Upper lobe of right lung (tissue), 1 donor: Measurements from ENCODE around the gene MRPS6. TPM values are rescaled to one million over a fixed set of nuclear protein-coding genes. Genes with fewer than 3 reads are reported as not detected.

Experiments
- ATAC-seq: fragments of 200-7000 bp; cut with Tn5 transposase; one replicate; pipeline ENCODE4 v1.9.1; 2020; ENCODE audit warnings: mild to moderate bottlenecking, moderate library complexity
- DNase-seq: peaks from one replicate; pipeline ENCODE4 v3.0.0-alpha.2; 2020
- H3K27ac ChIP-seq: fragments of 200-600 bp; one replicate; pipeline ENCODE4 v1.8.0; 2022
- H3K27me3 ChIP-seq: fragments of 200-600 bp; one replicate; pipeline ENCODE4 v1.8.0; 2022; ENCODE audit warnings: mild to moderate bottlenecking
- H3K36me3 ChIP-seq: fragments of 200-600 bp; one replicate; pipeline ENCODE4 v1.8.0; 2022
- H3K4me1 ChIP-seq: fragments of 200-600 bp; one replicate; pipeline ENCODE4 v1.8.0; 2022
- H3K4me3 ChIP-seq: fragments of 200-600 bp; one replicate; pipeline ENCODE4 v1.8.0; 2022; ENCODE audit warnings: mild to moderate bottlenecking
- H3K9me3 ChIP-seq: fragments of 200-600 bp; one replicate; pipeline ENCODE4 v1.8.0; 2022
- CTCF ChIP-seq: fragments of 200-600 bp; IDR thresholded peaks from one replicate; pipeline ENCODE4 v1.8.0; 2022; ENCODE audit warnings: antibody characterized with exemption
- intact Hi-C: fragments of 100-400 bp; cut with DNase I; formaldehyde crosslinking; loops from one replicate; pipeline ENCODE4 v1.11.0; 2022
- total RNA-seq: library from RNA; stranded (reverse); fragmentation: NEBNext Ultra II Directional; extraction: Animal tissue kit (Norgen Biotek cat#: 25700); gene quantifications from one replicate; pipeline ENCODE4 v1.2.1, GENCODE V29; 2021
- donor health status: DM: no; HTN: yes; CAD: no; lungs with severe emphysema.

Gene MRPS6
- total RNA-seq, 1 donor from 2014 or later, result 57.6 TPM

GRCh38 chr21:34094949-34095348 is 21.6 kb downstream of the MRPS6 start:
- Histone ChIP-seq H3K9me3 (no peaks in the 10 kb centered on the region), H3K4me1 (no peaks in the 10 kb centered on the region), H3K36me3 (peaks cover 13% of the 10 kb centered on the region), H3K27me3 (no peaks in the 10 kb centered on the region), H3K27ac (no peak overlapping the region), H3K4me3 (no peak overlapping the region)
- no peak for TF ChIP-seq CTCF
- DNase-seq, result no peak
- no peak for ATAC-seq
- intact Hi-C loops, result no loop called here

DNA sequence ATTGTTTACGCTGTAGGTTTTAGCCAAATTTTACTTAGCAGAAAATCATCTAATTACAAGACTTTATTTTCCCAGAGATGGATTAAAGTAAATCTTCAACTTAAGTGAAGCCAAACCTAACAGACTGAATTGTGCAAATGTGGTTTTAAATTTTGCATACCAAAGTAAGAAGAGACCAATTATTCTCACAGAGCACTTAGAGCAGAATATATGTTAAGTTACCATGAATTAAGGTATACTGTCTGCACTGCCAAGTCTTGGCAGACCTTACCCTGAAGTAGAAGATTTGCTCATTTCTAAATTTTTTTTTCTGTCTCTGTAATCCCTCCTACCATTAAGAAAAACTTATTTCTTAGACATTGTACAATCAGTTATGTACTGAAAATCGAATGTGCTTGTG is 24.1 kb downstream of the MRPS6 start:
- Histone ChIP-seq H3K27me3 (no peaks in the 10 kb centered on the region), H3K4me1 (peaks cover 4% of the 10 kb centered on the region), H3K9me3 (no peaks in the 10 kb centered on the region), H3K4me3 (no peak overlapping the region), H3K36me3 (peaks cover 13% of the 10 kb centered on the region), H3K27ac (no peak overlapping the region)
- no peak for TF ChIP-seq CTCF
- intact Hi-C loops, result no loop called here
- ATAC-seq, result no peak
- DNase-seq, result no peak

DNA sequence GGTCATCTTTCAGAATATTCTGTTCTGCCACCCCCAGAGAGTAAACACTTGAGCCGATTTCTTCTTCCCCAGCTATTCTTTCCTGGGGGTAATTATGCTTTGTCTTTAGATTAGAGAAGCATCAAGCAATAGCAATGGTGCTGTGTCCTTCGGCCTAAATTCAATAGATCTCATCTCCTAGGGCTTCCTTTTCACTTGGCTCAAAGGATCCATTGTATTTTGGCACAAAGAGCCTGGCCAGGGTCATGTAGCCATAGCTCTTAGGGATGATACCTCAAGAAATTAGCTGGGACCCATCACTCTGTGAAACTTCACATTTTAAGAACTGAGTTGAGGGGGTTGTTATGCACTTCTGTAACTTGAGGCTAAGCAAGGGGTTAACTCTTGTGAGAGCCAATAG is 27.0 kb downstream of the MRPS6 start:
- ATAC-seq (no peak), DNase-seq (no peak)
- peaks cover 6% of the 10 kb centered on the region for H3K4me1 ChIP-seq
- intact Hi-C loops, result no loop called here
- H3K9me3 ChIP-seq, result no peaks in the 10 kb centered on the region
- no peaks in the 10 kb centered on the region for H3K27me3 ChIP-seq
- no peak for TF ChIP-seq CTCF
- no peak overlapping the region for H3K27ac ChIP-seq
- H3K36me3 ChIP-seq, result peaks cover 7% of the 10 kb centered on the region
- no peak overlapping the region for H3K4me3 ChIP-seq

- no peak for ATAC-seq
These were observed 27.4 kb downstream of the MRPS6 start for GRCh38 chr21:34100790-34101189.

DNA sequence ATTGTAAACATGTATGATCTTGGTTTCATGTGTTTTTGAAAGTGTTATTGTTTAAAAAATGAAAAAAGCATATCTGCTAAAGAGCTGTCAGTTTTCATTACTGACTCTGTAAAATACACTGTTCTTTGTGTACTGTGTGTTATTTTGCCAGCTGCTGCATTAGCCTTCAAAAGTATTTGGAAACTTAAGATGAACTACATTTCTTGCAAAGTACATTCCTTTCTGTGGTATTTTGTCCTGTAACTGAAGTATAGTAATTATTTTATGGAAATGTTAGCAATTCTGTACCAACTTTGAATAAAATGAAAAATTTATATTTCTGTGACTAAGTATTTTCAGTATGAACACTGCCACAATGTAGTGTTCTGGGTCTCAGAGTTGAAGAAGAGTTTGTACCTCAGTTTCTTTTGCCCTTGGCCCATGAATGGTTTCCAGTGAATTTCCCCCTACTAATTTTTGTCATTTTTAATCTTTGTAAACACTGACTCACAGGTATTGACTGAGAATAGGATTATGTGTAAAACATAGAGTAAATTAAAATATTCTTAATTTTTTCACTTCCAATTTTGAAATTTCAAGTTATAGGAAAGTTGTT is 32.7 kb downstream of the MRPS6 start:
- TF ChIP-seq CTCF, result no peak
- ATAC-seq (no peak), DNase-seq (no peak)
- Histone ChIP-seq H3K4me1 (peaks cover 6% of the 10 kb centered on the region), H3K36me3 (no peaks in the 10 kb centered on the region), H3K27ac (no peak overlapping the region), H3K4me3 (no peak overlapping the region), H3K27me3 (no peaks in the 10 kb centered on the region), H3K9me3 (no peaks in the 10 kb centered on the region)
- intact Hi-C loops, result no loop called here

More at GRCh38 chr21:34100790-34101189, 27.4 kb downstream of the MRPS6 start:
- intact Hi-C loops, result no loop called here
- Histone ChIP-seq H3K27ac (no peak overlapping the region), H3K9me3 (no peaks in the 10 kb centered on the region), H3K4me3 (no peak overlapping the region), H3K36me3 (peaks cover 4% of the 10 kb centered on the region), H3K4me1 (peaks cover 6% of the 10 kb centered on the region), H3K27me3 (no peaks in the 10 kb centered on the region)
- DNase-seq, result no peak
- no peak for TF ChIP-seq CTCF

DNA sequence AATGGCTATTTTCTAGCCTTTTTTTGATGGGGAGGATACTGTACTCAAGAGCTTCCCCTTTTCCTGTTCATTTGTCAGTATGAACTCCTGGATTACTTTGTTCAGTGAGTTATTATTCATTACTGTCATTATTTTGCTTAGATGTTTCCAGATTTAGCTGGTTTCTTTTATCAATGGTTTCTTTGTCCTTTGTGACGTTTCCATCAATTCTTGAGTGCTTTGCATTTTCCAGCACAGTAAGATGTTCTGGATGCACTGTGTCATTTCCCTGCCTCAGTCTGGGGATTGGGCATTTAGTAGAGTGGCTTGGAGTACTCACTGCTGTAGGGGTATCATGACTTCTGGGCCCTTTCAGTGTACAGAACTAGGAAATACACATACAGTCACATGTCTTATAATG is 34.2 kb downstream of the MRPS6 start:
- H3K9me3 ChIP-seq, result no peaks in the 10 kb centered on the region
- no peak for TF ChIP-seq CTCF
- ATAC-seq, result no peak
- peaks cover under 1% of the 10 kb centered on the region for H3K4me1 ChIP-seq
- intact Hi-C loops, result no loop called here
- no peak for DNase-seq
- no peak overlapping the region for H3K4me3 ChIP-seq
- H3K27me3 ChIP-seq, result no peaks in the 10 kb centered on the region
- no peak overlapping the region for H3K27ac ChIP-seq
- no peaks in the 10 kb centered on the region for H3K36me3 ChIP-seq
